ENCODE results near the gene CLSTN2.

The CLSTN2 gene

DNA sequence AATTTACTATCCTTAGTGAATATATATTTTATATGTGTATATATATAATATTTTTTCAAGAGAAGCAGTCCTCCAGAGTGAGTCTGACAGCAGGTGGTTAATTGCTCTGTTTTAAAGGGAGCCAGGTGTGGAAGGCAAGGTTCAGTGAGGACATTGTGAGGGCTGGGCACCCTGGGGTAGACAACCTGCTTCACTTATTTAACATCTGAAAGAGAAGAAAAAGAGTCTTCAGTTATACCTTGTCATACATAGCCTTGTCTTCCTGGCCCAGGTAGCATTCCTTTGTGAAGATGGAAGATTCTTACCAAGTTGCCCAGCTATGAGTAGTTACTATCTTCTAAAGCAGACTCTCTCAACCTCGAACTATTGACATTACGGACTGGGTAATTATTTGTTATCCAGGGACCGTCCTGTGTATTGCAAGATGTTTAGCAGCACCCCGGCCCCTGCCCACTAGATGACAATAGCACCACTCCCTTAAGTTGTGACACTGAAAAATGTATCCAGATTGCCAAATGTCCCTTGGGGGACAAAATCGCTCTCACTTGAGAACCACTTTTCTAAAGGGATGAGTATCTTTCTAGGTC lies 406.9 kb downstream of the CLSTN2 start:
- TF ChIP-seq, protein P1, sequence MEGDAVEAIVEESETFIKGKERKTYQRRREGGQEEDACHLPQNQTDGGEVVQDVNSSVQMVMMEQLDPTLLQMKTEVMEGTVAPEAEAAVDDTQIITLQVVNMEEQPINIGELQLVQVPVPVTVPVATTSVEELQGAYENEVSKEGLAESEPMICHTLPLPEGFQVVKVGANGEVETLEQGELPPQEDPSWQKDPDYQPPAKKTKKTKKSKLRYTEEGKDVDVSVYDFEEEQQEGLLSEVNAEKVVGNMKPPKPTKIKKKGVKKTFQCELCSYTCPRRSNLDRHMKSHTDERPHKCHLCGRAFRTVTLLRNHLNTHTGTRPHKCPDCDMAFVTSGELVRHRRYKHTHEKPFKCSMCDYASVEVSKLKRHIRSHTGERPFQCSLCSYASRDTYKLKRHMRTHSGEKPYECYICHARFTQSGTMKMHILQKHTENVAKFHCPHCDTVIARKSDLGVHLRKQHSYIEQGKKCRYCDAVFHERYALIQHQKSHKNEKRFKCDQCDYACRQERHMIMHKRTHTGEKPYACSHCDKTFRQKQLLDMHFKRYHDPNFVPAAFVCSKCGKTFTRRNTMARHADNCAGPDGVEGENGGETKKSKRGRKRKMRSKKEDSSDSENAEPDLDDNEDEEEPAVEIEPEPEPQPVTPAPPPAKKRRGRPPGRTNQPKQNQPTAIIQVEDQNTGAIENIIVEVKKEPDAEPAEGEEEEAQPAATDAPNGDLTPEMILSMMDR (IDR thresholded peaks at IDR 0.05; ENCODE audit: insufficient read depth, low read depth, low read length, missing control alignments), result no peak
- DNase-seq (ENCODE audit: low read depth), result no peak
- H3K4me3 ChIP-seq (ENCODE audit: low read depth, low read length), result no peak overlapping the region

DNA sequence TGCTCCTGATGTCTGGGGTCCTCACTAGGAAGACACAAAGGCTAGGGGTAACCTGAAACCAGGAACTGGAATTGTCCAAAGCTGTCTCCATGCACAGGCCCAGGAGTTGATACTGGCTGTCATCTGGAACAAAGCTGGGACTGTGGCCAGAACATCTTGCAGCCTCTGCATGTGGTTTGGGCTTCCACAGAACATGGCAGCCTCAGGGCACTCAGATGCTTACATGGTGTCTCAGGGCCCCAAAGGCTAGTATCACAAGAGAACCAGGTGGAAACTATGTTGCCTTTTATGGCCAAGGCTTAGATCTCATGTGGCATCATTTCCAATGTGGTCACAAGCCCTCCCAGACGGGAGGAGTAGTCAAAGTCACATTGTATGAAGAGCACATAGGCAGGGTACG lies 407.7 kb downstream of the CLSTN2 start:
- H3K4me3 ChIP-seq (ENCODE audit: low read depth, low read length), result no peak overlapping the region
- DNase-seq (ENCODE audit: low read depth), result no peak
- TF ChIP-seq, protein P1 (IDR thresholded peaks at IDR 0.05; ENCODE audit: insufficient read depth, low read depth, low read length, missing control alignments), result no peak

DNA sequence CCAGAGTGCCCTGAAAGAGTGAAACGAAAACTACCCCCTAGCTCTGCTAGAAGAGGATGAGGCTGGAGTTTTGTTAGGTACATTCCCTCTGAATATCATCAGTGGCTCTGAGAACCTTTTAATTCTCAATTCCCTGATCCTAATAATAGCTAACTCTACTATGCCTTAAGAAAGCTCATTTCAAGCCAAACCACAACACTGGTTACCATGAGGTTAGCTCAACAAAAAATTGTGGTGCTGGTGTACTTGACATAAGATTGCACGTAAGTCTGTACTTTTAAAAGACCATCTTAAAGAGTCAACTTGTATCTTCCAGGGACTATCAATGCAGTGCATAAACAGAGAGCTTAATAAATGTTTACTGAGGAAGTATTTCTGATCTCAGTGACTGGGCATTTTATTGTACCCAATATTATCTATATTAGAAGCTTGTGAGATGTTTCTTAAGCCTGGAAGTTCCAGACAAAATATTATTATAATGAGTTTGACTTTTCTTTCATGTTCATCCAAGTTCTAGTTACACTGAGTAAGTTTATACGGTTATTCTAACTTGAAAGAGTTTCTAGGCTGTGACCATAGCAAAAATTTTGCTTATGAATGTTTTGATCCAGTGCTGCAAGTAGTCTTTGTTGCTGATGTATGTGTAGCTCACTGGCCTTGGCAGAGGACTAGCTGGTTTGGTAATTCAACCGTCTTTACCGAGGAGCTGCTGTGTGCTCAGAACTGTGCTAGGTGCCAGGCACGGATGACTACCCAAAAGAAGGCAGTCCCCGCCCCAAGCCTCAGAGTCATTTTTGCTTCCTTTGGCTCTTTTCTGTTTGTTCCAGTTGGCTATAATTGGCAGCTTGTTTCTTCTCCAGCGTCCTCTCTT lies 408.5 kb downstream of the CLSTN2 start:
- H3K4me3 ChIP-seq (ENCODE audit: low read depth, low read length), result no peak overlapping the region
- DNase-seq (ENCODE audit: low read depth), result no peak
- TF ChIP-seq, protein P1 (IDR thresholded peaks at IDR 0.05; ENCODE audit: insufficient read depth, low read depth, low read length, missing control alignments), result no peak

DNA sequence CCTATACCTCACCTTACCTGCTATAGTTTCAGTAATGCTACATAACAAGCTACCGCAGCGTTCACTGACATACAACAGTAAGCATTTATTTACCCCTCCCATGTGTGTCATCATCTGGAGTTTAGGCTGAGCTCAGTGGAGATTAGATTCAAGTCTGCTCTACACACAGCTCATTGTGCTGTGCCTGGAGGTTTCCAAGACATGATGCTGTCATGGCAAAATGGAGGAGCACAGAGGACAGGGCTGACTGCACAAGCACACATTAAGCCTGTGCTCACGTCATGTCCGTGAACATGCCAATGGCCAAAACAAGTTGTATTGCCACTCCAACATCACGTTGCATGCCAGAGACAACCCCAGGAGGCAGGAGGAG lies 409.1 kb downstream of the CLSTN2 start:
- no peak for DNase-seq (ENCODE audit: low read depth)
- TF ChIP-seq, protein P1 (IDR thresholded peaks at IDR 0.05; ENCODE audit: insufficient read depth, low read depth, low read length, missing control alignments), result no peak
- H3K4me3 ChIP-seq (ENCODE audit: low read depth, low read length), result no peak overlapping the region

DNA sequence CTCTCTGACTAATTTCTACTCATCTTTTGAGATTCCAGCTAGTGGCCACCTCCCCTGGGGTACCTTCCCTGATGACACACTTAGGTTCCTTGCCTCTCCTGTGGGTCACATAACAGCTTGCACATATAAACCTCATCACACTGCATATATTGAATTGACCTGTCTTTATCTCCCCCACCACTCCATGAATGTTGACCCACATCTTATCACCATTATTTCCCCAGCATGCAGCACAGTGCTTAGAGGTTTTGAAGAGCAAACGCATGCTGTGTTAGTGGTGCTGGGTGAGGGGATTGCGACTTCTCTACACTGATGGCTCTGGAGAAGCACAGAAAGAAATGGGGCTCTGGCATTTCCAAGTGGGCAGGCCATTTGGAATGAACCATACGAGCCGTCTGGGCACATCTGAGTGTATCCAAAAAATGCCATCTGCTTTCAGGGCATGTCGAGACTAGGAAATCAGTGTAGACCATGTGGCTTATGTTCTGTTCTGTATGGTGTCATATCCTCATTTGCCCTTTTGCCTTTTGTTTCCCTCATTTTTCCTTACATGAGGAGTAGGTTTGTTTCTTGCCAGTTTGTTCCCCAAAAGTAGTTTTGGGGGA lies 409.7 kb downstream of the CLSTN2 start:
- DNase-seq (ENCODE audit: low read depth), result no peak
- TF ChIP-seq, protein P1 (IDR thresholded peaks at IDR 0.05; ENCODE audit: insufficient read depth, low read depth, low read length, missing control alignments), result no peak
- H3K4me3 ChIP-seq (ENCODE audit: low read depth, low read length), result no peak overlapping the region

DNA sequence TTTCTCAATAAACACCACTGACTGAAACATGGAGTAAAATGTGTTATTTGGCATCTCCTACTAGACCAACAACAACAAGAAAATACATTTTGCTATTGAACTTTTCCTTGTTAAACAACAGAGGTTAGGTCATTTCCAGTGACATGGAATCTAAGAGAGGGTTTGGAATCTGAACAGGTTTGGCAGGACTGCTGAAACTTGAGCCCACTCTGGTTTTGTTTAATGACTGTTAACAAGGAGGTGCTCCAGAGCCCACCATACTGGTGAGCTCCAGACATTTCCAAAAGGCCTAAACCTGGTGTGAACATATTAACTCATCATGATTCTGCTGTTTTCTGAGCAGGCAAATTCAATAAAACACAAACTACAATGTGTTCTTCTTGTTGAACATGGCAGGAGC lies 412.2 kb downstream of the CLSTN2 start:
- H3K4me3 ChIP-seq (ENCODE audit: low read depth, low read length), result no peak overlapping the region
- TF ChIP-seq, protein P1 (IDR thresholded peaks at IDR 0.05; ENCODE audit: insufficient read depth, low read depth, low read length, missing control alignments), result no peak
- no peak for DNase-seq (ENCODE audit: low read depth)
